Activated effector memory CD4-positive, alpha-beta T cell treated with Interleukin-2 at 50 U/mL for 16 hours (primary cell): ENCODE results near the gene COL6A2.
A peak's percentile ranks its signal among the peaks of the same experiment; 100 is the strongest.

ENCODE experiments used
- DNase-seq: peaks from one replicate; pipeline ENCODE4 v3.0.0-alpha.2; 2020

Gene COL6A2

GRCh38 chr21:46145159-46145839 lies 47.4 kb downstream of the COL6A2 start:
- no peak for DNase-seq

- DNase-seq = no peak
These were observed 48.2 kb downstream of the COL6A2 start for GRCh38 chr21:46145840-46146691.

GRCh38 chr21:46146856-46147255 lies 48.9 kb downstream of the COL6A2 start:
- DNase-seq = no peak

- peak; percentile 33 for DNase-seq
These were observed 49.5 kb downstream of the COL6A2 start for GRCh38 chr21:46147429-46147828.

- DNase-seq = no peak
These were observed 50.2 kb downstream of the COL6A2 start for GRCh38 chr21:46148106-46148505.

GRCh38 chr21:46149205-46149901 lies 51.4 kb downstream of the COL6A2 start:
- no peak for DNase-seq

GRCh38 chr21:46150073-46150472 lies 52.2 kb downstream of the COL6A2 start:
- DNase-seq = no peak

GRCh38 chr21:46150491-46151121 lies 52.7 kb downstream of the COL6A2 start:
- DNase-seq = no peak

GRCh38 chr21:46151261-46151988 lies 53.5 kb downstream of the COL6A2 start:
- DNase-seq = no peak

- DNase-seq = no peak
These were observed 54.3 kb downstream of the COL6A2 start for GRCh38 chr21:46151989-46152926.

- DNase-seq = no peak
These were observed 55.0 kb downstream of the COL6A2 start for GRCh38 chr21:46152927-46153246.

GRCh38 chr21:46153247-46154154 lies 55.6 kb downstream of the COL6A2 start:
- DNase-seq = peak; percentile 9

GRCh38 chr21:46154155-46154954 lies 56.4 kb downstream of the COL6A2 start:
- no peak for DNase-seq

GRCh38 chr21:46154955-46155513 lies 57.1 kb downstream of the COL6A2 start:
- no peak for DNase-seq

GRCh38 chr21:46155514-46156377 lies 57.8 kb downstream of the COL6A2 start, which contains the start of gene FTCD:
FTCD (minus strand) TSS chr21:46155579; CDS start chr21:46155523, 56 bp downstream.
- no peak for DNase-seq

- DNase-seq = no peak
These were observed 58.4 kb downstream of the COL6A2 start for GRCh38 chr21:46156378-46156645.

- no peak for DNase-seq
These were observed 58.8 kb downstream of the COL6A2 start for GRCh38 chr21:46156678-46157077.

GRCh38 chr21:46157396-46157986 lies 59.6 kb downstream of the COL6A2 start:
- no peak for DNase-seq
